ENCODE data around the gene CEP43. TPM values are rescaled to one million over a fixed set of nuclear protein-coding genes. Genes with fewer than 3 reads are reported as not detected.

CEP43 gene
- polyA plus RNA-seq, 6 donors from 2014 or later = 6.6 to 12.0 (median 7.2) TPM

- ATAC-seq (ENCODE audit: low read depth in 2 of 2) (no peak), DNase-seq (no peak)
- peaks cover under 1 to 4% of the 10 kb centered on the region in 2 donors for H3K36me3 Mint-ChIP-seq
- H3K27me3 Mint-ChIP-seq = no peaks in the 10 kb centered on the region
- no peaks in the 10 kb centered on the region for H3K9me3 Mint-ChIP-seq
- H3K4me1 Mint-ChIP-seq = peaks cover 38 to 66% (median 50%) of the 10 kb centered on the region in 3 donors
- peak overlapping the region in 2 of 8 donors; percentile 43 to 72 for H3K4me3 Mint-ChIP-seq
- H3K27ac Mint-ChIP-seq = peak overlapping the region in 5 of 6 donors; percentile 21 to 85 (median 44)
These were observed 45.5 kb downstream of the CEP43 start for GRCh38 chr6:167044696-167045095.

GRCh38 chr6:167045828-167046580 lies 46.8 kb downstream of the CEP43 start:
- no peak for ATAC-seq (ENCODE audit: low read depth in 2 of 2)
- H3K27me3 Mint-ChIP-seq = no peaks in the 10 kb centered on the region
- H3K27ac Mint-ChIP-seq = peak overlapping the region; percentile 58 to 97 (median 87)
- H3K4me3 Mint-ChIP-seq = peak overlapping the region in 4 of 8 donors; percentile 38 to 76 (median 66)
- no peaks in the 10 kb centered on the region for H3K9me3 Mint-ChIP-seq
- H3K4me1 Mint-ChIP-seq = peaks cover 44 to 70% (median 57%) of the 10 kb centered on the region in 3 donors
- no peak for DNase-seq
- H3K36me3 Mint-ChIP-seq = no peaks in the 10 kb centered on the region

GRCh38 chr6:167046861-167047495 lies 47.8 kb downstream of the CEP43 start:
- H3K4me3 Mint-ChIP-seq = peak overlapping the region; percentile 22 to 76 (median 68)
- no peaks in the 10 kb centered on the region for H3K27me3 Mint-ChIP-seq
- DNase-seq = no peak
- ATAC-seq (ENCODE audit: low read depth in 2 of 2) = peak; percentile 12 to 15
- H3K4me1 Mint-ChIP-seq = peaks cover 38 to 61% (median 48%) of the 10 kb centered on the region in 3 donors
- H3K9me3 Mint-ChIP-seq = no peaks in the 10 kb centered on the region
- H3K36me3 Mint-ChIP-seq = no peaks in the 10 kb centered on the region
- H3K27ac Mint-ChIP-seq = peak overlapping the region; percentile 24 to 97 (median 94)

- peak; percentile 96 to 97 for ATAC-seq (ENCODE audit: low read depth in 2 of 2)
- H3K4me1 Mint-ChIP-seq = peaks cover 34 to 55% (median 43%) of the 10 kb centered on the region in 3 donors
- peak; percentile 80 for DNase-seq
- H3K27ac Mint-ChIP-seq = peak overlapping the region; percentile 24 to 97 (median 94)
- H3K4me3 Mint-ChIP-seq = peak overlapping the region; percentile 22 to 82 (median 68)
- H3K9me3 Mint-ChIP-seq = no peaks in the 10 kb centered on the region
- no peaks in the 10 kb centered on the region for H3K27me3 Mint-ChIP-seq
- no peaks in the 10 kb centered on the region for H3K36me3 Mint-ChIP-seq
These were observed 48.4 kb downstream of the CEP43 start for GRCh38 chr6:167047554-167047953.

Other genes with a start within 250 kb of the CEP43 start
- gene RNASET2, start 42.8 kb upstream of the CEP43 start, polyA plus RNA-seq (ENCODE audit: low read depth in 6 of 6) = 100 to 1,000 TPM; 472 to 744 (median 534) TPM
- 100 to 1,000 TPM in 5 of 6 donors, 10 to 100 TPM in 1; 97.4 to 205 (median 126) TPM for gene CCR6, start 123.7 kb downstream of the CEP43 start, polyA plus RNA-seq (ENCODE audit: low read depth in 6 of 6)
- not detected for gene GPR31, start 158.6 kb downstream of the CEP43 start, polyA plus RNA-seq (ENCODE audit: low read depth in 6 of 6)